Measurements from ENCODE around the gene IFITM10.

The IFITM10 gene

DNA sequence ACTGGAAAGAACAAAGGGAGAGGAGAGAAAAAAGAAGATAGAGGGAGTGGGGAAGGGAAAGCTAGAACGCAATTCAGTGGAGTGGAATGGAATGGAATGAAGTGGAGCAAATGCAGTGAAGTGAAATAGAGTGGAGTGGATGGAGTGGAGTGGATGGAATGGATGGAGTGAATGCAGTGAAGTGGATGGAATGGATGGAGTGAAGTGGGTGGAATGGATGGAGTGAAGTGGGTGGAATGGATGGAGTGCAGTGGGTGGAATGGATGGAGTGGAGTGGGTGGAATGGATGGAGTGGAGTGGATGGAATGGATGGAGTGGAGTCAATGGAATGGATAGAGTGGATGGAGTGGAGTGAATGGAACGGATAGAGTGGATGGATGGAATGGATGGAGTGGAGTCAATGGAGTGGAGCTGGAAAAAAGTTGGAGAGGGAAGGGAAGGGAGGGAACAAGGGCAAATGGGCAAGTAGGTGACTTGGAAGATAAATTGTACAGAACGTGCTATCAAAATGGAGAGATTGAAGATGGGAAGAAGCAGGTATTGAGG, 13.9 kb downstream of the IFITM10 start:
- no peak for DNase-seq

DNA sequence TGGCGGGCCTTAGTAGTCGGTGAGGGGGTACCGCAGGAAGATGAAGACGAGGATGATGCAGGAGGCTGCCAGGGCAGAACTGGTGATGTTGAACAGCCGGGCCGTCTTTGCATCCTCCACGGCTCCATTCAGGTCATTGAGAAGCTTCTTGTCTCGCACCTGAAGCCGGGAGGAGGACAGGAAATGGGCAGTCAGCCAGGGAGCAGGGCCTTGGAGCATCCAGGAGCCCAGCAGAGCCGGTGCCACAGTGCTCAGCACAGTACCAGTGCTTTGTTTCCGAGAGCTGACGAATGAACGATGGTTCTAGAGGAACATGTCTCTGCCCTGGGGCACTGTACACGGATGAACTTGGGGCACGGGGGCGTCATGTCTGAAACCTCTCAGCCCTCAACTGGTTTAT, 15.1 kb downstream of the IFITM10 start:
- DNase-seq = no peak

DNA sequence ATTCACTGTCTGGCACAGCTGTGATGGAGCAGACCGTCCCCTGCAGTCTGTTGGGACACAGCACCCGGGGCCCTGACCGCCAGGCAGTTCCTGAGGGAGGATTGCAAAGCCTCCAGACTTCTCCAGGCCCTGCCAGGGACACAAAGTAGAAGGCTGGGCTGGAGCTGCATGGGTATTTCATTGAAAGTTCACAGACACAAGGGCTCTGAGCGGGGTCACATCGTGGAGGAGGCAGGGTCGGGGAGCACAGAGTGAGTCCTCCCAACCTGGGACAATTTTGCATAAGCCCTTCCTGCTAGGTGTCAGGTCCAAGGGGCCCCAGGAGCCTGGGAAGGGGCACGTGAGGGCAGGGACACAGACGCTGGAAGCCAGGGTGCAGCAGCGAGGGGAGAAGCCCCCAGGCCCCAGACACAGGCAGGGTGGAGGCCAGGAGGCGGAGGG, 15.7 kb downstream of the IFITM10 start:
- DNase-seq = no peak

DNA sequence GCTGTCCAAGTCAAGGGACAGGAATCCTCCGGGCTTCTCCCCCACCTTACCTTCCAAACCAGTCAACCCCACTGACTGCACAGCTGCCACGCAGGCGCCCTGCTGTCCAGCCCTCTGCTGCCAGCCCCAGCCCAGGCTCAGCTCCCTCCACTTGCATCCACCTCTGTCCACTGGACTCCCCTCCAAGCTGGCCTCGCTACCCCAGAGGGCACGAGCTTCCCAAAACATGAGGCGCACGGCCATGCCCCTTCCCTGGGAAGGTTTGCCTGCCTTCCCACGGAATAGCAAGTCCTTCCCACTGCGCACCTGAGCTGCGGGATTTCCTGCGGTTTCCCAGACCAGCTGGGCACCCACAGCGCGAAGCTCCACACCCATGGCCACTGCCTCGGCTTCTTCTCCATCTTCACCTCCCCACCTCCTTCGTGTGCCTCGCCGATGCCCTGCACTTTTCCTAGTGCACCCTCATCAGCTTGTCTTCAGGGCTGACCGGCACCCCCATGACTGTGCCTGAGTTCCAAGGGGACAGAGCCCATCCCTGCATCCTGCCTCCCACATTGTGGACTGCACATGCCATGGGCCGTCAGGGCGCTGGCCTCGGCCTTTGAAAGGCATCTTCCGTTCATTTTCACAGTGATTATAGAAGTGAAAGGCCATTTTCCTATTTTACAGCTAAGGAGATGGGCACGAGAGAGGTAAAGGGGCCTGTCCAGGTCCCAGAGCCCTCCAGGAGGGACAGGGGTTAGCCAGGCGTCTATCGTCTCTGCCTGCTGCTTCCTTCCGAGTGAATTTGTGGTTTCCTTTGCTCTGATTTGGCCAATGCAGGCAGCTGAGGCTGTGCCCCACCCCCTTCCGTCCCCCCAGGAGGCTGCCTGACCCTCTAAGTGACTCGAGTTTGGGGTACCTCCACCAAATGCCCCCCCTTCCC, 16.4 kb downstream of the IFITM10 start:
- DNase-seq = no peak

DNA sequence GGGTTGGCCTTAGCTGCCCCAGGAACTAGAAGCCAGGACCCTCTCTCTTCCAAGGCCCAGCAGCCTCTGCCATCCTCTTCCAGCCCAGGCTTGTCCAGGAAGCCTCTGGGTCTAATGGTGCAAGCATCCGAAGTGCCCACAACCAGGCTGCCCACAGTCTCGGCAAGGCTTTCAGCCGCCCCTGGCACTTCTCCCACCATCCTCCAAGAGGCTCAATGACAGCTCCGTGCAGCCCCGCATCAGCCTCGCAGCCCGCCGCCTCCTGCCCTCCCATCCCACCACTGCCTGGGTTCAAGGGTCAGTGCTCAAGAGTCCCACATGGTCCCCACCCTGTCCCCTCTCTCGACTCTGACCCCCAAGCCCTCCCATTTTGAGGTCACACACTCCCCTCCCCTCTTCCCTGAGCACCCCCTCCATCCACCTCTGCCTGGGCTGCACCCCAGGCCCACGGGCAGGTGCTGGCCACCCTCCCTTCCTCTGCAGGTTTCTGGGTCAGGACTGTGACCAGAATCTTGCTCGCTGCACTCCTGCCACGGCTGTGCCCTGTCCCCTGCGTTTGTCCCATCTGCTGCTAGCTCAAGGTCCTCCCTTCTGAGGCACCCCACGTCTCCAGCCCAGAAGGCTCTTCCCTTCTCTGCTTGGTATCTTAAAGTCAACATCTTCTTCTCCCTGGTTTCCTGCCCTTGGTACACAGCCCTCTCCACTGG, 17.2 kb downstream of the IFITM10 start:
- no peak for DNase-seq

DNA sequence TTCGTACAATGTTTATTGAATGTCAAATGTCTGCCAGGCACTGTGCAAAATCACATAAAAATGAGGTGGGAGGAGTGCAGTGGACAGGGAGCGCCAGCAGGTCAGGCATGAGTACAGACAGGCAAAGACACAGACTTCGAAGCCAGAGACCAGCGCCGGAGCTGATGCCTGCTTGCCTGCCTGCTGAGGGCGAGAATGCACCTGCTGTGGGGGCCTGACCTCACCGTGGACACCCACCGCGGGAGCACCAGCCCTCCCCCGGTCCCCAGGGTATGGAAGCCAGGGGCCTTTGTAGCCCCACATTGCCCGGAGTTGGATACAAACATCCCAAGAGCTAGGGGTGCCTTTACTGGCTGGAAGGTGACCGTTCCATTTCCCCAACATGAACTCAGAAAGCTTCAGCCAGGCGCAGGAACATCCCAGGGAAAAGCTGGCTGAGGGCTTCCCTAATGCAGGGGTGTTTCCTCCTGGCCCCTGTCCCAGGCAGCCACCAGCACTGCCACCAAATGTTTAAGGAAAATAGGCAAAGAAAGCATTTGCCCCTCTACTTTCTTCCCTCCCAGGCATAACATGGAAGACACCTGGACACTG, 17.9 kb downstream of the IFITM10 start:
- DNase-seq = no peak

DNA sequence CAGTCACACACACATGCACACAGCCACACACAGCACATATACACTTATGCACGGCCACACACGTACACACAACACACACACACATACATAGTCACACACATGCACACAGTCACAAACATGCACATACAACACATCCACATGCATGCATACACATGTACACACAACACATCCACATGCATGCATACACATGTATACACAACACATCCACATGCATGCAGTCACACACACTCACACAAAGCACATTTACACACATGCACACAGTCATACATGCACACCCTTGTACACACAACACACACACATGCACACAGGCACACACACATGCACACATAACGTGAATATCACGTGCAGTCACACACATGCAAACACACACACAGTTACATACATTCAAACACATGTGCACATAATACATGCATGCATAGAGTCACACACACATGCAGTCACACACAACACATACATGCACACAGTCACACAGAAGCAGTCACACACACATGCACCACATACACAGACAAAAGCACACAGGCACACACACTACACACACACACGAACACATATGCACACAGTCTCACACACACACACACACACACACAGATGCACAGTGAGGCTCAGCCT, 18.8 kb downstream of the IFITM10 start:
- no peak for DNase-seq

DNA sequence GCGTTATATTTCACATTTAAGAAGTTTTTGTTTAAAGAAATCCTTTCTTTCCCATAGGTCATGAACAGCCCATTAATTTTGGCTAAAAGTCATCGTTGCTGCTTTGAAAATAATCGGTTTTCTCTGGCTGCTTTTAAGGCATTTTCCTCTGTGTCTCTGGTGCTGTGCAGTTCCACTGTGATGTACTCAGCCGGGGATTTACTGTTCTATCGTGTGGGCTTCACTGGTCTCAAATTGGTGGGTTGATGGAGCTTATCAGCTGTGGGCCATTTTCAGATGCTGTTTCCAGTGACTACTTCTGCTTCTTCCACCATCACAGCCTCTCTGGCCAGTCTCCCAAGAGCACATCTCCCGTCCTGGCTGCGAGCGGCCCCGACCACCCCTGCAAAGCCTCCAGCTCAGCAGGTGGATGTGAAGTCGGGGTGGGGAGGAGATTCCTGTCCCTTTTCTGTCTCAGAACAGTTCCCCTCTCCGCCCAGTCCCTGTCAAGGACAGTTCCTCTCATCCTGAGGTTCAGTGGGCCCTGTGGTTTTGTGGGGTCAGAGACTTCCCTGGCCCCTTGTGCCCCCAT, 20.3 kb downstream of the IFITM10 start:
- DNase-seq = no peak

DNA sequence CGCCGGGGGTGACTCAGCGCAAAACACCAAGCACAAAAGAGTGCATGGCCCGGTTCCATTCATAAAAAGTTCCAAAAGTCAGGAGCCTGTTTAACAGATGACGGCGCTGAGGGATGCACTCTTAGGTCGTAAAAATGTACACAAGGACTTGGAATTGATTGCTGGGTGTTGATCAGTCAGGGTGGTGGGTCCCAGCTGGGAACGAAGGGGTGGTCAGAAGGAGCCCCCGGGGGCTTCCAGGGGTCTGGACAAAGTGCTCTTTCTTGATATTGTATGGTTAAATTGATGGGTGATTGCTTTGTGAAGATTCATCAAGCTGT, 20.7 kb downstream of the IFITM10 start:
- DNase-seq = no peak

DNA sequence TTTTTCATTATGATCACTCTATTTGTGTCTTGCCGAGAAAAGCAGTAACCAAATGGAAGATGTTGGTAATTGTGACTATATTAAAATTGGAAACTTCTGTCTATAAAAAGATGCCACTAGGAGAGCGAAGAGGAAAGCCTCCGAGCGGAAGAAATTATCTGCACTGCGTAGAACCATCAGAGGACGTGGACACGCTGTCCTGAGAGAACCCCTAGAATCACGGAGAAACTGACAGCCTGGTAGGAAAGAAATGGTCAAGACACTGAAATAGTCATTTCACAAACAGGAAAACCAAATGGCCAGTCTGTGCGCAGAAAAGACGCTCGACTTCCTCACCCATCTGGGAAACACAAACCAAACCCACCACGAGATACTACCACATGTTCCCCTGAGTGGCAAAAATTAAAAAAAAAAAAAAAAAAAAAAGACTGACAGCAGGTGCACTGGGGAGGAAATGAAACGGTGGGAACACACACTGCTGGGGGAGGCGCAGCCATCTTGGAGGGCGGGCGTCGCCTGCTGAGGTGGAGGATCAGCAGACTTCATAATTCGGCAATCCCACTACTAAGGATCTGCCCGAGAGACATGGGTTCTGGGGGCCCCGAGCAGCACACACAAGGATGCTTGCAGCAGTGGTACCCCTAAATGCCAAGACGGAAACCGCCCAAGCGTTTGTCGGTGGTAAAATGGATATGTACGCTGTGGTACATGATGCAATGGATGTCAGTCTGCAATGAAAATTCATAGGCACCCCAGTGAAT, 21.3 kb downstream of the IFITM10 start:
- DNase-seq = no peak

DNA sequence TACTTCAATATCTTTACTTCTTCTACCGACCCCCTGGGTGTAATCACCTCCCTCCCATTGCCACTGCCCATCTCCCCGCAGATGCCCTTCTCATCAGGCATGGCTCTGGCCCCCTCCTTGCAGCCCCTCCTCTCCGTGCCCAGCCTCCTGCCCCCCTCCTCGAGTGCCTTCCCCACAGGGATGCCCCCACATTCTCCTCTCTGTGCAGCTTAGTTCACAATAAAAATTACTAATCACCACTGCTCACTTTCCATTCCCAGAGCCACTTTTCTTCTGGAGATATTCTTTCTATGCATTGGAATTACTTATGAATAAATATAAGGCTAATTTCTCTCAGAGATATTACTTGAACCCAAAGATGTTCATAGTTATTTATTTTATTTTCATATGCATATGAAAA, 22.1 kb downstream of the IFITM10 start:
- DNase-seq = no peak

DNA sequence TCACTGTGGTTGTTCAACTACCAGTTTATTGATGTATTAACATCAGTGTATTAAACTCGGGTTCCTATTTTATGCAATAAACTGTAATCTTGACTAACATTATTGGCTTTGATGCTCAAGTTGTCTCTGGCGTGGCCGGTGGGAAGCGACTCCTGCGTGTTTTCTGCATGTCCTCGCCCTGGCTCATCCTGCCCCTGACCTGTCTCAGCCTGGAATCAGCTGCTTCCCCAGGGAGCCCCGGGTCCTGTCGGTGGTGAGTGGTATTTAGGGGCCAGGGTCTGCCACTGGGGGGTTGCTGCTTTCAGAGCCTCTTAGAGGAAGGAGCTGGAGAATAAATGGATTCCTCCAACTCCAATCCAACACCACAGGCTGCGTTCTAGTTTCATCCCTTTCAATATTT, 22.5 kb downstream of the IFITM10 start:
- no peak for DNase-seq

DNA sequence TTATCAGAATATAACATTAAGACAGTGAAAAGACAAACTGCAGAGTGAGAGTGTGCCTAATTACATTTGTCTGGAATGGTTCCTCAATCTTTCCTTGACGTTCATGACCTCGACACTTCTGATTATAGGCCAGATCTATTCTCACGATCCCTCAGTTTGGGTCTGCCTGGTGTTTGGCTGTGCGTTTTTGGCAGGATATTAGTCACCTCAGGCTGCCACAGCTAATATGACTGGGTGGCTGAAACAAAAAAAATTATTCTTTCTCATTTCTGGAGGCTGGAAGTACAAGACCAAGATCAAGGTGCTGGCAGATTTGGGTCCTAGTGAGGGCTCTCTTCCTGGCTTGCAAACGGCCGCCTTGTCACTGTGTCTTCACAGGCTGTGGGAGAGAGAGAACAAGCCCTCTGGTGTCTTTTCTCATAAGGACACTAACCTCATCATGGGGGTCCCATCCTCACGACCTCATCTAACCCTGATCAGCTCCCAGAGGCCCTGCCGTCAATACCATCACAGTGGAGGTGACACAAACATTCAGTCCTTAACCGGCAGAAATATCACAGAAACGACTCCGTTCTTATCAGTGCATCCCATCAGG, 23.2 kb downstream of the IFITM10 start:
- no peak for DNase-seq

DNA sequence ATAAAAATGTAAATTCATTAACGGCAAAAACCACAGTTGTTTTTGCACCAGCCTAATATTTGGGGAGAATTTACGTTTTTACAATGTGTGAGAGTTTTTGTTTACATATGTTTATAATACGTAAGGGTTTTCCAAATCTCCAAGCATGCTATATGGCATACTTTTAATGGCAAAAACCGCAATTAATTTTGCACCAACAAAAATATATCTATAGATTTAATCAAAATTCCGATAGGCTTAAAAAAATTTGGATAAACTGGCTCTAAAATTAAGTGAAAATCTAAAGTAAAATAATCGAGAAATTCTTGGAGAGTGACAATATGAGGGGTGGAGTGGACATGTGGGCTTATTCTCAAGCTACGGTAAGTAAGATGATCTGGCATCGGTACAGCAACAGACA, 30.6 kb downstream of the IFITM10 start:
- DNase-seq = no peak

DNA sequence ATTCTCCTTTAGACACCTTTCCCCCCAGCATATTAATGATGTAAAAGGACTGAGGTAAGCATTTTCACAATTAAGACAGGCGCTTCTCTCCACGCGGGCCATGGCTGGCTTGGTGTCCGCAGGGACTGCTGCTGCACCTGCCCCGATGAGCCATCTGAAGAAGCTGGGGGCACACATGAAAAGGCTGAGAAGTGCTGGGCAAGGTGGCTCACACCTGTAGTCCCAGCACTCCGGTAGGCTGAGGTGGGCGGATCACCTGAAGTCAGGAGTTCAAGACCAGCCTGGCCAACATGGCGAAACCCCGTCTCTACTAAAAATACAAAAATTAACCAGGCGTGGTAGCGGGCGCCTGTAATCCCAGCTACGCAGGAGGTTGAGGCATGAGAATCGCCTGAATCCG, 32.1 kb downstream of the IFITM10 start:
- DNase-seq = no peak

DNA sequence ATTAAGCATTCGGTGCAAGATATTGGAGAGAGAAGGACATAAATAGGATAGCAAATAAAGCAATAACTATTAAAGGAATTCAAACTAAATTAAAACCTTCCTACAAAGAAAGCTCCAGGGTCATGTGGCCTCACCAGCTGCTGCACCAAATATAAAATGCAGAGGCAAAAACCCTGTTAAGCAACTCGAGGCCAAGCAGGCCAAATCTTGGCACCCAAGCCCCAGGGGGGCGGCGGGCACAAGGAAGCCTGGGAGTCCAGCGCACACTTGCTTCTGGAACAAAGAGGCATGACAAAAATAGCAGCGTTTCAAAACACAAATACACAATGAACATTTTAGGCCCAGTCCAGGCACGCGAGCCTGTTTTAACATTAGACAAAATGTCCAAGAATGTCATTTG, 32.6 kb downstream of the IFITM10 start:
- DNase-seq = no peak

DNA sequence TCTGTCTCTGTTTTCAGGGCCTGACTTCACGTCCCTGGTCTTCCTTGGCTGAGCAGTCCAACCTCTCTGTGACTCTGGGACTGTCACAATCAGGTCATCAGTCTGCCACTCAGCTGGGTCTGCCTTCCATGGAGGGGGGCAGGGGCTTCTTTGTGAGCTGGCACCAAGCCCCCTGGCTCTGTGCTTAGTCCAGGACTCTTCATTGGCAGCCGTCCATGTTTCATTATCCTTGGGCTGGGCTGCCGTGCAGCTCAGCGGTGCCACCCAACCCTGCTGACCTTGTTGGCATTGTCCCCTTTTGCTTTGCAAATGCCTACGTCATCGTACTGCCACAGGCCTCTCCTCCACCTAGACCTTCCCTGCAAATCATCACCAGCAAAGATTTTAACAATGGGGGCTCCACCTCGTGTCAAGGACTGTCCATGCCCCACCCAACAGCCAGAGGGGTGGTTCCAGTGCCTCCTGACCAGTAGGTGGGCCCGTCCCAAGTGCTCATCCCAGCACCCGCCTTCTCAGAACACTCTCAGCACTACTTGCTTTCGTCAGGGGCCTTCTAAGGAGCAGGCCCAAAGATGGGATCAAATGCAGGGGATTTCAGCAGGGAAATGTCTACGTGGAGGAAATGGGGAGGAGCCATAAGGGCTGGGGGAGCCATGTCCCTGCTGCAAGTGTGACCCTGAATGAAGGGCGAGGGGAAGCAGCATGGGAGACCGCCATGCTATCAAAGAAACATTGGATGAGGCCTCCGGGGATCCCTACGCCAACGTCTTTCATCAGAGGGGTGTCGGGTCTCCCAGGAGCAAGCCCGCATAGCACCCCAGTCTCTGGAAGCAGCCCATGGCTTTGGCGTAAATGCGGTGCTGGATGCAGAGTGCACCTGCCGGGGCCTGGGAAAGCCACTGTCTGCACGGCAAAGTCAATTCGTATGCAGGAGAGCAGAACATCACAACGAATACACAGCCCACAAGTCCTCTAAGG, 35.2 kb downstream of the IFITM10 start:
- DNase-seq = no peak

DNA sequence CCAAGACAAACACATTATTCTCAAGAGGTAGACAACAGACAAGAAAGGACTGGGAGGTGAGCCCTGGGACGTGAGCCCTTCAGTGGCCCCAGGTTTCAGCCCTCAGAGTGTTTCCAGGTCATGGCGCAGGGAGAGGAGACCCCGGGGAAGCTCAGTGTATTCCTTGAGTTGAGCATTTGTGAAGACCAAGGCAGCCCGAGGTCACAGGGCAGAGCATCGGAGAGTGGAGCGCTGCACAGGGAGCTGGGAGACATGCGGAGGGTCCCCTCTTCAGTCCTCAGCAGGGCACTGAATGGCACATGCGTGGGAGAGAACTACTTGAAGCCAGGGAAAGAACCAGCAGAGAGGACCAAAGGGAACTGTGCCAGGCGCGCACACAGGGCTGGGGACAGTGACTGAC, 41.7 kb downstream of the IFITM10 start:
- DNase-seq = no peak

DNA sequence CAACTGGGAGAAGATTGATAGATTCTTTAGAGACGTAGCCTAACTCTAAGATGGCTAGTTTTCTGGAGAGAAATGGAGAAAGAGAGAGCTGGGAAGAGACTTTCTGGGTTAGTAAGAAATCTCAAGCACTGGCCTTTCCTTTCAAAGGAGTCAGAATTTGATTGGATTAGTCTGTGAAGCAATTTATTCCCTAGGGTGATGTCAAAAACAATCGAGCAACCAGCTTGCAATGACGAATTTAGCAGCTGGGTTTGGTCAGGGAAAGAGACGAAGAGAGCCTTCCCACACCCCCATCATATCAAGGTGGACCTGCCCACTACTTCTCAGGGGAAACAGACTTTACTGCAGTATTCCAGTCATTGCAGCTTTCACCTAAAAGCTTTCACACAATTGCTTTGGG, 42.6 kb downstream of the IFITM10 start:
- no peak for DNase-seq

DNA sequence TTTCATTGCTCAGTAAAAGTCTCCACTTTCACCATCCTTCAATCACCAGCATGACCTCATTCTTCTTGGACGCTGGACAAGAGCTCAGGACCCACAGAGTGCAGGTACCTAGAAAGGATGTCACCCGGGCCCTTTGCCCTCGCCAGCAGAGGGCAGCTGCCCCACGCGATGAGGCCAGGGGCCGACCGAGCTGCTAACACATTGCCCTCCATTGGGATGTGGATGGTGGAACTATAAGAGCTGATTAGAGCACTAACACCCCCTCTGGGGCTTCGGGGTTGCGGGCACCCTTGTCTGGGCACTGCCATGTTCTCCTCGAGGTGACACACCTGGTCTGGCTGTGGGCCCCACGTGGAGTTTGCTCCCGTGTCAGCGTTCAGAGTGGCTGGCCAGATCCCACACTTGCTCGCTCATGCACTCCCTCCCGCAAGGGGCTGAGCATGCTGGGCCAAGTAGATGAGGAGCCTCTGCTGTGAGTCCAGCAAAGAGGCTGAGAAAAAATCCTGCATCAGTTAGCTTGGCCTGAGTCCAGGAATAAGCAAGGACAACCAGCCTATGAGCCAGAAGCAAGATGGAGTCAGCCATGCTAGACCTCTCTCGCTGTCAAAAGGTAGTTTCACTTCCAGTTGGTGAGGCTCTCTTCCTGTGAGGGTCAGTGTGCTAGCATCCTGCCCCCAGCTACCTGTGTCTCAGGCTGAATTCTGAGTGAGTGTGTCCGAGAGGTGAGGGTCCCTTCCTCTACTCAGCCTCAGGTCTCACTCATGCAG, 43.6 kb downstream of the IFITM10 start:
- DNase-seq = no peak

All from NCI-H1417 (cell line).